ENCODE measurements around the gene CFAP69.

DNA sequence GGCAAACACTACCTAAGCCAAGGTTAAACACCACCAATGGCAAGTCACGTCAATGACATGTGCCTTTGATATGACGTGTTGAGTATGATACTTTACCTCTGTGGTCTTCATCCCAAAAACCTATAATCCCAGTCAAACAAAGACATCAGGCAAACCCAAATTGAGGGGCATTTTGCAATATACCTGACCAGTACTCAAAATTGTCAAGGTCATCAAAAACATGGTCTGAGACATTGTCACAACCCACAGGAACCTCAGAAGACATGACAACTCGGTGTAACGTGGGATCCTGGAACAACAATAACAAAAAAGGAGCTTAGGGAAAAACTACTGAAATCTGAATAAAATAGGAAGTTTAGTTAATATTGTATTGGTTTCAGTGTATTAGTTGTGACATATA lies 68.9 kb downstream of the CFAP69 start:
- no peak for TF ChIP-seq CEBPB (IDR thresholded peaks at IDR 0.05)
- no peak for TF ChIP-seq EP300 (IDR thresholded peaks at IDR 0.05; ENCODE audit: borderline replicate concordance)
- TF ChIP-seq REST (IDR thresholded peaks at IDR 0.05; ENCODE audit: low read depth) = no peak

Measured in Ishikawa (cell line).